KMS-11 (cell line): ENCODE data around the gene P2RX3.

Experiments used
- H2AFZ ChIP-seq: fragments of 200-600 bp; sonication (generic); 2 replicates; pipeline ENCODE4 v1.6.1; 2016; ENCODE audit warnings: antibody characterized with exemption, mixed run types, low read depth
- H3K27ac ChIP-seq: fragments of 200-600 bp; sonication (generic); 2 replicates; pipeline ENCODE4 v1.6.1; 2016; ENCODE audit warnings: mild to moderate bottlenecking, mixed run types
- H3K27me3 ChIP-seq: fragments of 200-600 bp; sonication (generic); 2 replicates; pipeline ENCODE4 v1.6.1; 2017; ENCODE audit warnings: mild to moderate bottlenecking, low read depth, mixed run types, moderate library complexity; ENCODE audit not compliant: insufficient read depth
- H3K36me3 ChIP-seq: fragments of 200-600 bp; sonication (generic); 2 replicates; pipeline ENCODE4 v1.6.1; 2017; ENCODE audit warnings: mild to moderate bottlenecking, mixed run types; ENCODE audit not compliant: insufficient read depth
- H3K4me1 ChIP-seq: fragments of 200-600 bp; sonication (generic); 2 replicates; pipeline ENCODE4 v1.6.1; 2016; ENCODE audit warnings: mild to moderate bottlenecking, low read depth, mixed run types; ENCODE audit not compliant: poor library complexity, severe bottlenecking
- H3K4me2 ChIP-seq: fragments of 200-600 bp; sonication (generic); 2 replicates; pipeline ENCODE4 v1.7.0; 2016; ENCODE audit warnings: mild to moderate bottlenecking, mixed run types
- H3K4me3 ChIP-seq: fragments of 200-600 bp; sonication (generic); IDR thresholded peaks from 2 replicates; pipeline ENCODE4 v1.6.1; 2017; ENCODE audit warnings: low read depth, low read length, mixed read lengths; ENCODE audit not compliant: insufficient read depth
- H3K79me2 ChIP-seq: fragments of 200-600 bp; sonication (generic); 2 replicates; pipeline ENCODE4 v1.6.1; 2016; ENCODE audit warnings: low read depth, mixed run types; ENCODE audit not compliant: insufficient read depth
- H3K9ac ChIP-seq: fragments of 200-600 bp; sonication (generic); 2 replicates; pipeline ENCODE4 v1.6.1; 2016; ENCODE audit warnings: mild to moderate bottlenecking, mixed run types
- H4K20me1 ChIP-seq: fragments of 200-600 bp; sonication (generic); 2 replicates; pipeline ENCODE4 v1.6.1; 2016; ENCODE audit warnings: mild to moderate bottlenecking, mixed run types; ENCODE audit not compliant: insufficient read depth
- CTCF ChIP-seq: fragments of 200-600 bp; sonication (generic); conservative IDR thresholded peaks from 2 replicates; pipeline ENCODE4 v1.6.1; 2017; ENCODE audit warnings: low read depth, mild to moderate bottlenecking, antibody characterized with exemption, low read length, moderate library complexity, mixed read lengths

P2RX3 gene

GRCh38 chr11:57380975-57381374 lies 42.8 kb downstream of the P2RX3 start, which contains the start of gene PRG3:
PRG3 (minus strand) TSS chr11:57381150; CDS start chr11:57380708, 442 bp downstream.
- Histone ChIP-seq H4K20me1 (no peaks in the 10 kb centered on the region), H3K9ac (no peak within 1 kb of the TSS), H3K4me2 (no peak within 1 kb of the TSS), H3K79me2 (no peaks in the 10 kb centered on the region), H3K4me1 (no peaks in the 10 kb centered on the region), H3K36me3 (no peaks in the 10 kb centered on the region), H3K27me3 (no peaks in the 10 kb centered on the region), H3K4me3 (no peak within 1 kb of the TSS), H2AFZ (no peak within 1 kb of the TSS), H3K27ac (no peak within 1 kb of the TSS)
- TF ChIP-seq CTCF, result no peak

- Histone ChIP-seq H3K27ac (no peak overlapping the region), H3K9ac (no peak overlapping the region), H2AFZ (no peak overlapping the region), H3K79me2 (no peaks in the 10 kb centered on the region), H3K4me3 (no peak overlapping the region), H4K20me1 (no peaks in the 10 kb centered on the region), H3K27me3 (no peaks in the 10 kb centered on the region), H3K36me3 (no peaks in the 10 kb centered on the region), H3K4me1 (no peaks in the 10 kb centered on the region), H3K4me2 (no peak overlapping the region)
- TF ChIP-seq CTCF, result no peak
These were observed 48.2 kb downstream of the P2RX3 start for GRCh38 chr11:57386178-57386940.

GRCh38 chr11:57387289-57388030 lies 49.3 kb downstream of the P2RX3 start:
- no peaks in the 10 kb centered on the region for H3K4me1 ChIP-seq

GRCh38 chr11:57390535-57390934 lies 52.4 kb downstream of the P2RX3 start, which contains the start of gene PRG2:
PRG2 (minus strand) TSS chr11:57390650; CDS start chr11:57389944, 706 bp downstream.
- Histone ChIP-seq H3K79me2 (no peaks in the 10 kb centered on the region), H3K27ac (no peak within 1 kb of the TSS), H3K27me3 (no peaks in the 10 kb centered on the region), H2AFZ (no peak within 1 kb of the TSS), H3K4me3 (no peak within 1 kb of the TSS), H3K36me3 (no peaks in the 10 kb centered on the region), H4K20me1 (no peaks in the 10 kb centered on the region), H3K4me1 (no peaks in the 10 kb centered on the region), H3K4me2 (no peak within 1 kb of the TSS), H3K9ac (no peak within 1 kb of the TSS)
- TF ChIP-seq CTCF, result no peak

More at GRCh38 chr11:57387289-57388030, 49.3 kb downstream of the P2RX3 start:
- Histone ChIP-seq H3K79me2 (no peaks in the 10 kb centered on the region), H3K4me2 (no peak overlapping the region), H3K27me3 (no peaks in the 10 kb centered on the region), H3K9ac (no peak overlapping the region), H3K27ac (no peak overlapping the region), H3K36me3 (no peaks in the 10 kb centered on the region), H3K4me3 (no peak overlapping the region), H4K20me1 (no peaks in the 10 kb centered on the region), H2AFZ (no peak overlapping the region)
- no peak for TF ChIP-seq CTCF
